SK-N-MC (cell line): ENCODE data around the gene TTC38.

Experiments
- EZH2 ChIP-seq: fragments of 200-600 bp; sonication (generic); IDR thresholded peaks from one replicate; pipeline ENCODE4 v1.6.1; 2017; ENCODE audit warnings: antibody characterized with exemption
- POLR2AphosphoS5 ChIP-seq: IDR thresholded peaks from 2 replicates; pipeline ENCODE4 v1.6.1; 2012; ENCODE audit warnings: mild to moderate bottlenecking, low read depth, low read length, borderline replicate concordance

GRCh38 chr22:46229701-46230100 lies 38.1 kb upstream of the TTC38 start:
- no peak for TF ChIP-seq EZH2
- TF ChIP-seq POLR2AphosphoS5, result no peak
